ENCODE results near the gene CACNA1A. TPM values are rescaled to one million over a fixed set of nuclear protein-coding genes. Genes with fewer than 3 reads are reported as not detected.
"Not testable (repeated sequence)": the region's sequence is repeated elsewhere in the genome, so short reads cannot be mapped to it uniquely, and the experiment has no call there.

CACNA1A gene
- total RNA-seq, 6 experiments from 2014 or later, result 1.3 to 13.2 (median 10.0) TPM

DNA sequence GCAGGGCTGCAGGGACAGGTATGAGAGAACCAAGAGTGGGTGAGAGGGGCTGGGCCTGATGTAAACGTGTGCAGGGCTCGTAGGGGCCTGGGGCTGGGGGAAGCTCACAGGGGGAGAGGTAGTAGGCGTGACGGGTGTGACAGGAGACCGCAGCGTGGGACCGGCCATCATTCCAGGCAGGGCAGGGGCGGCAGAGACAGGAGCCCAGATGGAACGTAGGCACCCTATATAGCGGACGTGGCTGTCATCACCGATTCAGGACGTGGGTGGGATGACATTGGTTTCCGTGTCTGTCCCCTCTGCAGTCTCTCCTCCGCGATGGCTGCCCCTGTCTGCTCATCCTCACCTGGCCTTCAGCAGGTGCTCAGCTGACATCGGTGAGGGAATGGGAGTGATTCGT is 307.6 kb downstream of the CACNA1A start:
- Mint-ChIP-seq H3K4me1 (ENCODE audit: low read depth) (no peaks in the 10 kb centered on the region), H3K4me3 (no peak overlapping the region), H3K27me3 (ENCODE audit: insufficient read depth) (peaks cover 1% of the 10 kb centered on the region; the same call in 1 of the 2 replicates), H3K27ac (no peak overlapping the region), H3K9me3 (no peaks in the 10 kb centered on the region), H3K36me3 (ENCODE audit: low read depth) (no peaks in the 10 kb centered on the region)
- TF ChIP-seq, protein P1, sequence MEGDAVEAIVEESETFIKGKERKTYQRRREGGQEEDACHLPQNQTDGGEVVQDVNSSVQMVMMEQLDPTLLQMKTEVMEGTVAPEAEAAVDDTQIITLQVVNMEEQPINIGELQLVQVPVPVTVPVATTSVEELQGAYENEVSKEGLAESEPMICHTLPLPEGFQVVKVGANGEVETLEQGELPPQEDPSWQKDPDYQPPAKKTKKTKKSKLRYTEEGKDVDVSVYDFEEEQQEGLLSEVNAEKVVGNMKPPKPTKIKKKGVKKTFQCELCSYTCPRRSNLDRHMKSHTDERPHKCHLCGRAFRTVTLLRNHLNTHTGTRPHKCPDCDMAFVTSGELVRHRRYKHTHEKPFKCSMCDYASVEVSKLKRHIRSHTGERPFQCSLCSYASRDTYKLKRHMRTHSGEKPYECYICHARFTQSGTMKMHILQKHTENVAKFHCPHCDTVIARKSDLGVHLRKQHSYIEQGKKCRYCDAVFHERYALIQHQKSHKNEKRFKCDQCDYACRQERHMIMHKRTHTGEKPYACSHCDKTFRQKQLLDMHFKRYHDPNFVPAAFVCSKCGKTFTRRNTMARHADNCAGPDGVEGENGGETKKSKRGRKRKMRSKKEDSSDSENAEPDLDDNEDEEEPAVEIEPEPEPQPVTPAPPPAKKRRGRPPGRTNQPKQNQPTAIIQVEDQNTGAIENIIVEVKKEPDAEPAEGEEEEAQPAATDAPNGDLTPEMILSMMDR (IDR thresholded peaks at IDR 0.05), result no peak
- DNase-seq, result no peak

DNA sequence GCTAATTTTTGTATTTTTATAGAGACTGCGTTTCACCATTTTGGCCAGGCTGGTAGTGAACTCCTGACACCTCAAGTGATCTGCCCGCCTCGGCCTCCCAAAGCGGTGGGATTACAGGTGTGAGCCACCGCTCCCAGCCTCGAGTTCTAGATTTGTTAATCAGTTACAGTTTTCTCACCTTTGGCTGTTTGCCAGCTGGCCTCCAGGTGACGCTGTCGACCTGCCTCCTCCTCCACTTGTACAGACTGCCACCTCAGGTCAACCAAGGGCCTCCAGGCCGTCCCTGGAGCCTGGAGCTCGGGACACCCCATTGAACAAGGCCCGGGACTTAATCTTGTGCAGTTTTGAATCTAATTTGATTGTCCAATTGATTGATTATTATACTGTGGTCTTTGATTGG is 310.6 kb downstream of the CACNA1A start:
- H3K4me3 Mint-ChIP-seq, result no peak overlapping the region
- no peaks in the 10 kb centered on the region for H3K36me3 Mint-ChIP-seq (ENCODE audit: low read depth)
- no peak for DNase-seq
- H3K4me1 Mint-ChIP-seq (ENCODE audit: low read depth), result no peaks in the 10 kb centered on the region
- H3K27me3 Mint-ChIP-seq (ENCODE audit: insufficient read depth), result 0 out of 2 replicates have a peak, but pooled peaks cover 1% of the 10 kb centered on the region
- TF ChIP-seq, protein P1 (IDR thresholded peaks at IDR 0.05), result no peak
- no peaks in the 10 kb centered on the region for H3K9me3 Mint-ChIP-seq
- H3K27ac Mint-ChIP-seq, result no peak overlapping the region

DNA sequence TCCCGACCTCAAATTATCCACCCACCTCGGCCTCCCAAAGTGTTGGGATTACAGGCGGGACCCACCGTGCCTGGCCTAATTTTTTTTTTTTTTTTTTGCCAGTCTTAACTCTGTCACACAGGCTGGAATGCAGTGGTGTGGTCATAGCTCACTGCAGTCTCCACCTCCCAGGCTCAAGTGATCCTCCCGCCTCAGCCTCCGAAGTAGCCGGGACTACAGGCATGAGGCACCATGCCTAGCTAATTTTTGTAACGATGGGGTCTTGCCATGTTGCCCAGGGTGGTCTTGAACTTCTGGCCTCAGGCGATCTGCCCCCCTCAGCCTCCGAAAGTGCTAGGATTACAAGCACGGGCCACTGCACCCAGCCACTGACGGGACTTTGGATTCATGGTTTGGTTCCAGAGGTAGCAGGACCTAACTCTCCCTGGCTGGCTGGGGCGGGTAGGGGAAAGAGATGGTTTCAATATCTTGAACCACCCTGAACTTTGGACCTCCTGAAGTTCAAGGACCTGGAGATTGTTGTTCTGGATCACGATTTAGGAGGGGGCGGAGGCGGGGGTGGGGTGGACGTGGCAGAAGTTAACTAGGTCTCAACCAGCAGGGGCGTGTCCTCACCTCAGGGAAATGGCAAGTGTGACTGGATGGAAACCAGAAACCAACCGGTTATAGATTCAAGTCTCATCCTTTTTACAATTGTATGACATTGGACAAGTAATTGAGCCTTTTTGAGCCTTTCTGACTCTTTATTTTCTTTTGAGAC is 315.3 kb downstream of the CACNA1A start:
- TF ChIP-seq, protein P1 (IDR thresholded peaks at IDR 0.05), result no peak
- Mint-ChIP-seq H3K27me3 (ENCODE audit: insufficient read depth) (0 out of 2 replicates have a peak, but pooled peaks cover 2% of the 10 kb centered on the region), H3K4me1 (ENCODE audit: low read depth) (no peaks in the 10 kb centered on the region), H3K9me3 (no peaks in the 10 kb centered on the region), H3K36me3 (ENCODE audit: low read depth) (peaks cover 3% of the 10 kb centered on the region; the same call in 1 of the 2 replicates), H3K27ac (no peak overlapping the region), H3K4me3 (no peak overlapping the region)
- no peak for DNase-seq

DNA sequence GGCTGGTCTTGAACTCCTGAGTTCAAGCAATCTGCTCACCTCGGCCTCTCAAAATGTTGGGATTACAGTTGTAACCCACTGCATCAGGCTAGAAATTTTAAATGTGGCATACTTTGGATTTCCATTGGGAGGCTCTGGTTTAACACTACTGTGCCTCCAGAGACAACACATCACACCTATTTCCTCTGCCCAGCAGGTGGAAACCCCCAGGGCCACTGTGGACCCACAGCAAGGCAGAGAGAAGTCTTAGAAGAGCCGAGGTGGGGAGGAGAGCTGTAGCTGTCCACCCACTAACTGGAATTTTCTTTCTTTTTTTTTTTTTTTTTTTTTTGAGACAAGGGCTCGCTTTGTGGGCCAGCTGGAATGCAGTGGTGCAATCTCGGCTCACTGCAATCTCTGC is 316.7 kb downstream of the CACNA1A start:
- H3K9me3 Mint-ChIP-seq, result no peaks in the 10 kb centered on the region
- no peak overlapping the region for H3K27ac Mint-ChIP-seq
- TF ChIP-seq, protein P1 (IDR thresholded peaks at IDR 0.05), result no peak
- H3K27me3 Mint-ChIP-seq (ENCODE audit: insufficient read depth), result 0 out of 2 replicates have a peak, but pooled peaks cover 2% of the 10 kb centered on the region
- no peak overlapping the region for H3K4me3 Mint-ChIP-seq
- no peaks in the 10 kb centered on the region for H3K4me1 Mint-ChIP-seq (ENCODE audit: low read depth)
- H3K36me3 Mint-ChIP-seq (ENCODE audit: low read depth), result peaks cover 7% of the 10 kb centered on the region; the same call in 1 of the 2 replicates
- DNase-seq, result no peak

DNA sequence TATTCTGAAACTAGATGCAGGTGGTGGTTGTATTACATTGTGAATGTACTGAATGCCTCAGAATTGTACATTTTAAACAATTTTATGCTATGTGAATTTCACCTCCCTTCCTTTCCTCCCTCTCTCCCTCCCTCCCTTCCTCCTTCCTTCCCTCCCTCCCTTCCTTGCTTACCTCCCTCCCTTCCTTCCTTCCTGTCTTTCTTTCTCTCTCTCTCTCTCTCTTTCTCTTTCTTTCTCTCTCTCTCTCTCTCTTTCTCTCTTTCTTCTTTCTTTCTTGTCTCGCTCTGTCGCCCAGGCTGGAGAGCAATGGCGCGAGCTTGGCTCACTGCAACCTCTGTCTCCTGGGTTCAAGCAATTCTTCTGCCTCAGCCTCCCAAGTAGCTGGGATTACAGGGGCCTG is 318.9 kb downstream of the CACNA1A start:
- TF ChIP-seq, protein P1 (IDR thresholded peaks at IDR 0.05), result no peak
- DNase-seq, result no peak
- 0 out of 2 replicates have a peak, but pooled peaks cover 2% of the 10 kb centered on the region for H3K27me3 Mint-ChIP-seq (ENCODE audit: insufficient read depth)
- H3K36me3 Mint-ChIP-seq (ENCODE audit: low read depth), result peaks cover 7% of the 10 kb centered on the region; the same call in 1 of the 2 replicates
- H3K9me3 Mint-ChIP-seq, result no peaks in the 10 kb centered on the region
- H3K4me1 Mint-ChIP-seq (ENCODE audit: low read depth), result no peaks in the 10 kb centered on the region
- no peak overlapping the region for H3K4me3 Mint-ChIP-seq
- no peak overlapping the region for H3K27ac Mint-ChIP-seq

DNA sequence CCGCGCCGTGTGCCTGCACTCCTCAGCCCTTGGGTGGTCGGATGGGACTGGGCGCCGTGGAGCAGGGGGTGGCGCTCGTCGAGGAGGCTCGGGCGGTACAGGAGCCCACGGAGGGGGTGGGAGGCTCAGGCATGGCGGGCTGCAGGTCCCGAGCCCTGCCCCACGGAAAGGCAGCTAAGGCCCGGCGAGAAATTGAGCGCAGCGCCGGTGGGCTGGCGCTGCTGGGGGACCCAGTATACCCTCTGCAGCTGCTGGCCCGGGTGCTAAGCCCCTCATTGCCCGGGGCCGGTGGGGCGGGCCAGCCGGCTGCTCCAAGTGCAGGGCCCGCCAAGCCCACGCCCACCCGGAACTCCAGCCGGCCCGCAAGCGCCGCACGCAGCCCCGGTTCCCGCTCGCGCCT is 319.6 kb downstream of the CACNA1A start:
- H3K27ac Mint-ChIP-seq; H3K9me3 Mint-ChIP-seq; H3K36me3 Mint-ChIP-seq (ENCODE audit: low read depth); H3K27me3 Mint-ChIP-seq (ENCODE audit: insufficient read depth); H3K4me3 Mint-ChIP-seq; H3K4me1 Mint-ChIP-seq (ENCODE audit: low read depth); DNase-seq: not testable (repeated sequence)

DNA sequence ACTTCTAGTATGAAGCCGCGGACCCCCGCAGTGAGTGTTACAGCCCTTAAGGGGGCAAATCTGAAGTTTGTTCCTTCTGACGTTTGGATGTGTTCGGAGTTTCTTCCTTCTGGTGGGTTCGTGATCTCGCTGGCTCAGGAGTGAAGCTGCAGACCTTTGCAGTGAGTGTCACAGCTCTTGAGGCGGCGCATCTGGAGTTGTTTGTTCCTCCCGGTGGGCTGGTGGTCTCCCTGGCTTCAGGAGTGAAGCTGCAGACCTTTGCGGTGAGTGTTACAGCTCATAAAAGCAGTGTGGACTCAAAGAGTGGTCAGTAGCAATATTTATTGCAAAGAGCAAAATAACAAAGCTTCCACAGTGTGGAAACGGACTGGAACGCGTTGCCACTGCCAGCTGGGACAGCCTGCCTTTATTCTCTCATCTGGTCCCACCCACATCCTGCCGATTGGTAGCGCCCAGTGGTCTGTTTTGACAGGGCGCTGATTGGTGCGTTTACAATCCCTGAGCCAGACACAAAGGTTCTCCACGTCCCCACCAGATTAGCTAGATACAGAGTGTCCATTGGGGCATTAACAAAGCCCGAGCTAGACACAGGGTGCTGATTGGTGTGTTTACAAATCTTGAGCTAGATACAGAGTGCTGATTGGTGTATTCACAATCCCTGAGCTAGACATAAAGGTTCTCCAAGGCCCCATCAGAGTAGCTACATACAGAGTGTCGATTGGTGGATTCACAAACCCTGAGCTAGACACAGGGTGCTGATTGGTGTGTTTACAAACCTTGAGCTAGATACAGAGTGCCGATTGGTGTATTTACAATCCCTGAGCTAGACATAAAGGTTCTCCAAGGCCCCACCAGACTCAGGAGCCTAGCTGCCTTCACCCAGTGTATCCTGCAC is 320.3 kb downstream of the CACNA1A start:
- H3K27ac Mint-ChIP-seq; H3K9me3 Mint-ChIP-seq; H3K36me3 Mint-ChIP-seq (ENCODE audit: low read depth); H3K4me1 Mint-ChIP-seq (ENCODE audit: low read depth); H3K4me3 Mint-ChIP-seq; DNase-seq; H3K27me3 Mint-ChIP-seq (ENCODE audit: insufficient read depth): not testable (repeated sequence)

DNA sequence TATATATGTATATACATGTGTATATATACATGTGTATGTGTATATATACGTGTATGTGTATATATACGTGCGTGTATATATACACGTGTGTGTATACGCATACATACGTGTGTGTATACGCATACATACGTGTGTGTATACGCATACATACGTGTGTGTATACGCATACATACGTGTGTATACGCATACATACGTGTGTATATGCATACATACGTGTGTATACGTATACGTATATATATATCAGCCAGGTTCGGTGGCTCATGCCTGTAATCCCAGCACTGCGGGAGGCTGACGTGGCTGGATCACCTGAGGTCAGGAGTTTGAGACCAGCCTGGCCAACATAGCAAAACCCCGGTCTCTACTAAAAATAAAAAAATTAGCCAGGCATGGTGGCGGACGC is 321.4 kb downstream of the CACNA1A start:
- not testable (repeated sequence) for H3K36me3 Mint-ChIP-seq (ENCODE audit: low read depth)

More for the DNA sequence above, 321.4 kb downstream of the CACNA1A start:
- not testable (repeated sequence) for H3K4me3 Mint-ChIP-seq; H3K9me3 Mint-ChIP-seq; H3K27me3 Mint-ChIP-seq (ENCODE audit: insufficient read depth); H3K27ac Mint-ChIP-seq; DNase-seq
- peaks cover 13% of the 10 kb centered on the region for H3K4me1 Mint-ChIP-seq (ENCODE audit: low read depth)
